GM19452 (cell line): ENCODE data around the gene HSFX2.
A peak's percentile ranks its signal among the peaks of the same experiment; 100 is the strongest.
"Not testable (repeated sequence)": the region's sequence is repeated elsewhere in the genome, so short reads cannot be mapped to it uniquely, and the experiment has no call there.

Source experiments
- ATAC-seq: cut with Tn5 transposase; IDR thresholded peaks from one replicate; pipeline ENCODE4 v1.9.1; 2021; ENCODE audit not compliant: unreplicated experiment

The HSFX2 gene

DNA sequence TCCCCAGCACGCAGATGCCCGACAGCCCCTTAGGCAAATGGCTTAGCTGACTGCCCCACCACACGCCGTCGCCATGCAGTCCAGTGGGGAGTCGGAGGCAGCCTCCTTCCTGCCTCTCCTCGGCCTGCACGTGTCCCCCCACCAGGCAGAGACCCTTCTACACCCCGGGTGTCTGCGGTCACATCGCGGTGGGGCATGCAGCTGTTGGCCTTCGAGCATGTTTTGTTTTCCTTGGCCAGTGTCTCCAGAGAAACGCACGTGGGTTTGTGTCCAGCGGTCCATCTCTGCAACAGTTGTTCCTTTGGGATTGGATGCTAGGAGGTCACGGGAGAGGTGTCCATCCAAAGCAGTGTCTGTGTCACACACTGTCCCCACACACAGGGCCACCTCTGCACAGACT, at the start of gene HSFX2:
Gene HSFX2, minus strand, starts transcription at position 101 of the 400 bp plus-strand sequence. CDS start 614 bp downstream, outside the sequence.
- not testable (repeated sequence) for ATAC-seq

GRCh38 chrX:149643496-149643895, 48.4 kb upstream of the HSFX2 start:
- ATAC-seq, result no peak

DNA sequence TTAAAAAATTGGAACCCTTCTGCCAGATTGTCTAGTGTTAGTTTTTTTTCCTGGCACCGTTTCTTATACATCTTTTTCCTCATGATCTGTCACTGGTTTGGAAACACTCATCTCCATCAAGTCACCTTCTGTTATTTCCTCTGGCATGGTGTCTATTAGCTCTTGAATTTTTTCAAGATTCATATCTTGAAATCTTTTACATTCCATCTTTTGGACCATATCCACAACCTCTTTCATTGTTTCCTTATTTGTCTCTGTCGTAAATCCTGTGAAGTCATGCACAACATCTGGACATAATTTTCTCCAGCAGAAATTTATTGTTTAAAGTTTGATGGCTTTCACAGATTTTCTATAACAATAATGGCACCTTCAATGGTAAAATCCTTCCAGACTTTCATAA, 46.7 kb upstream of the HSFX2 start:
- no peak for ATAC-seq

DNA sequence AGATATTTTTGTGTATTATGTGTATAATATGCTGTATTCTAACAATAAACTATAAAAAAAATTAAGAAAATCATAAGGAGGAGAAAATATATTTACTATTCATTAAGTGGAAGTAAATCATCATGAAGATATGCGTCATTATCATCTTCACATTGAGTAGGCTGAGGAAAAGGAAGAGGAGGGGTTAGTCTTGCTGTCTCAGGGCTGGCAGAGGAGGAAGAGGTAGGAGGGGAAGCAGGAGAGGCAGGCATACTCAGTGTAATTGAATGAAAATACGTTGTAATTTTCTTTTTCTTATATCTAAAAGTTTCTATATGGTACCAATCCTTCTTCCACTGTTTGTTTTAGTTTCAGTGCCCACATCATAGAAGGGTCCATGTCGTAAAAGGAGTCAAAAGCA, 46.3 kb upstream of the HSFX2 start:
- no peak for ATAC-seq

DNA sequence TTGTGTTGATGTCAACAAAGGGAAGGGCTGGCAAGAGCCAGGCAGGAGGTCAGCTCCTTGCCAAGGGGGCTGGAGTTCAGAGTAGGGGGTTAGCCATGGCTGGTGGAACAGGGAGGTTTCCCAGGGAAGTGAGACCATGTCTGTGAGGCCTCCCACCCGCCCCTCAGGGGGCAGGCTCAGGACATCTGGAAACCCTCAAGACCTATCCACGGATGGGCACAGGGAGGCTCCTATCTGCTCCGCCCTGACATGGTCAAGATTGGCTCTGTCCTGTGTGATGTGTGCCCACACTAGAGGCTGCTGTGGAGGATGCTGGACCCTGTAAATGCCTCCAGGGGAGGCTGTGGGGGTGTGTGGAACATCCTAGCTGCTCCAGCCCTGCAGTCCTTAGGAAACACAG, 44.5 kb upstream of the HSFX2 start:
- ATAC-seq, result no peak

GRCh38 chrX:149638860-149639259, 43.7 kb upstream of the HSFX2 start:
- no peak for ATAC-seq

DNA sequence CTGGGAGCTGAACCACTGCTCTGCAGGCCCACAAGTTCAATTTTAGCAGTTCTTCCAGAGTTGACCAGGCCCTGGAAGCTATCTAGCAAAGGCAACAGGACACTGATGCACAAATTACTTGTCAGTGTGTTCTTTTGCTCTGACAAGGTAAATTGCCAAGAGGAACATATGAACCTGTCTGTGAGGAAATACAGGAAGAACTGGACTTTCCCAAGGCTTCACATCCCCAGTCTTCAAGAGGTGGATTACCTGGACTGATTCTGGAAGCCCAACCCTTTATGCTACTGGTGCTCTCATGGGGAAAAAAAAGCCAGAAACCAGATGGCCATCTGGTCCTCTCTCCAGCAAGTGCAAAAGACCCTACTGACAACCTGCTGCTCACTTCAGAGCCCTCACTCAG, 38.4 kb upstream of the HSFX2 start:
- no peak for ATAC-seq

GRCh38 chrX:149631234-149632165, 36.4 kb upstream of the HSFX2 start, which contains the start of gene TMEM185A:
TMEM185A (minus strand) TSS chrX:149631792; CDS start chrX:149631580, 212 bp downstream.
- ATAC-seq, result peak; percentile 87

DNA sequence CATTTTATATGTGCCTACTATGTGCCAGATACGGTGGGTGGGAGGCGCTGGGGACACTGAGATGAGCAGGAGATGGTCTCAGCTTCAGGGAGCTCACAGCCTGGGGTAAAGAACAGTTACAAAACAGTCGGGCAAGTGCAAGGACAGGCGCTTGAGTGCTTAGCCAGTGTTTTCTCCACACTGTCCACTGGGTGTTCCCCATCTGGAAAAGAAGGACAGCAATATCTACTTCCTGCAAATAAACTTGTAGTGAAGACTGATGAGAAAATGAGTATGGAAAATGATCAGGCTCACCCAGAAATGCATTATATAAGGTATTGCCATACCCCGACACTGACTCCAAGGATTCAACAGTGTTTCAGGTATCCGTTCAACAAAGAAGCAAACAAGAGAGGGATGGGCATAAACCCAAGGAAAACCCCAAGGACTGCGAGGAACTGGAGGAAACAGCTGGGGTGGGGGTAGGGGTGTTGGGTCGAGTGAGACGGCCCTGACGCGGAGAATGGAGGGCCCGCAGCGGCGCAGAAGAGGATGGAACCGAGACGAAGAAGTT, 35.6 kb upstream of the HSFX2 start:
- no peak for ATAC-seq

DNA sequence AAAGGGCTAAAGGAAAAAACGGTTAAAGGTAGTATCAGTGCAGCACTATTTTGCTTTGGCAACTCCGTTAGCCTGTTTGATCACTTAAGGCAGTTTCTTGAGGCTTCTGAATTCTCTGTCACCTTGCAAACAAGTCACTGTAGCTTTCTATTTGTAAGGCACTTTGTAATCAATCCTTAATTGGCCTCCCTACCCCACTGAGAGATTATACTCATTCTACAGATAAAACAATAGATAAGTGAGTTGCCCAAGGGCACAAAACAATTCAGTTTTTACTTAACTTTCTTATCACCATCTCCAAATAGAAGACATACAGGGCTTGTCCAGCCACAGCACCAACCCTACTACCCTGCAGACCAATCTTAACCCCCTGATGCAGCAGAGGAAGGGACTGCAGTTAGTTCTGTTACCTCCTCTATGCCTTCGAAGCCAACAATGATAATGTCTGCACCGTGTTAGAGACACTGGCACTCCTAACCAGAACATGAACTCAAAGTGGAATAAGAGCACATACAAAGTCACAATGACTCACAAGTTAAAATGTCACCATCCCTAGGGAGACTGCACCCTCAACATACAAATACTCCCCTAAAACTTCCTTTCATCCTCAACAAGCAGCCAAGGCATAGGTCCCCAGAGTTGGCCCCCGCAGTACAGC, 34.7 kb upstream of the HSFX2 start:
- ATAC-seq, result no peak

DNA sequence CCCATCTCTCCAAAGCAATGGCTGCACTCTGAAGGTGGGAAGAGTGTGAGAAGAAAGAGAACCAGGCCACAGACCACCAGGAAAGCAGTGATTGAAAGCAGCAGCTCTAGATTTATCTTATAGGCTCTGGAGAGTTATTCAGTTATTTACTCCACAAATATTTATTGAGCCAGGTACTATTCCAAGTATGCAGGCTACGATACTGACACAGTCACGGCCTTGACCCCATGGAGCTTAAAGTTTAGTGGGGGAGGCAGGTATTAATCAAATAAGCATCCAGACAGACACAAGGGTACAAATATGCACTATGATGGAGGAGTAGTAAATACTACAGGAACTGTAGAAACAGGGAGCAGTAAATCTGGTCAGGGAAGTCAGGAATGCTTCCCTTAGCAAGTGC, 33.7 kb upstream of the HSFX2 start:
- no peak for ATAC-seq

- no peak for ATAC-seq
These were observed 33.2 kb upstream of the HSFX2 start for GRCh38 chrX:149628280-149628679.

GRCh38 chrX:149626829-149627228, 31.7 kb upstream of the HSFX2 start:
- ATAC-seq, result not testable (repeated sequence)

GRCh38 chrX:149619662-149620061, 24.5 kb upstream of the HSFX2 start:
- not testable (repeated sequence) for ATAC-seq

DNA sequence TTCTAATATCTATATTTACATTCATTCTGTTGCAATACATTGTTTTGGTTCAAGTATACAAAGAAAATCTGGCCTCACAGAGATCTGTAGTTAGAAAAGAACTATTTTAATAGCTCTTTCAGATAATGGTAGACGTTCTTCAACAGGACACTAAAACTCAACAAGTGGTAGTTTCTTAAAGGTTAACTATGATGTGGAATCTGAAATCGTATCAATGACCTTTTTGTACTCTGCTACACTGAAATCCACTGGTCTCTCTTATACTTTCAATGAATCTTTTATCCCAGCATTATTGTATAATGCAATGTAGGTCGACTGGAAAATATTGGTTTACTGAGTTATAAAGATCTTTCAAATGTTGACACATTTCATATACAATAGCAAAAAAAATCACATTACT, 23.8 kb upstream of the HSFX2 start:
- ATAC-seq, result no peak

GRCh38 chrX:149611623-149612175, 16.6 kb upstream of the HSFX2 start:
- no peak for ATAC-seq

- no peak for ATAC-seq
These were observed 15.4 kb upstream of the HSFX2 start for GRCh38 chrX:149610511-149610910.

- no peak for ATAC-seq
These were observed 12.6 kb upstream of the HSFX2 start for GRCh38 chrX:149607699-149608098.

GRCh38 chrX:149605248-149605885, 10.3 kb upstream of the HSFX2 start:
- not testable (repeated sequence) for ATAC-seq

DNA sequence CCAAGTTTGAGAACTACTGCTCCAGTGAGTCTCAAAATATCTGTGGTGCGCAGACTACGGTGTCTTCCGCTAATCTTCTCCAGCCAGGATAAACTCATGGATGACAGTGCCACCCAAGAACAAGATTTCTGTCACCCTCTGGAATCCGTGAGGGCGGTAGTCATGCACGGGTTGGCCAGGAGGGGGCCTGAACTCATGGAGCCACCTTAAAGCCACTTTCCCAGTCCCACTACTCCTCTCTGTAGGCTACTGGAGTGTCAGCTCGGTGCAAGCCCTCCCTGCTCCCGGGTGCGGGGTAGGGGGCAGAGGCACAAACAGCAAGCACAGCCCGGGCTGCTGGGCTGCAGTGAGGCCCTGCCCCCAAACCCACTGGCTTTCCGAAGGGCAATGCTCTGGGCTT, 3.5 kb upstream of the HSFX2 start:
- not testable (repeated sequence) for ATAC-seq

DNA sequence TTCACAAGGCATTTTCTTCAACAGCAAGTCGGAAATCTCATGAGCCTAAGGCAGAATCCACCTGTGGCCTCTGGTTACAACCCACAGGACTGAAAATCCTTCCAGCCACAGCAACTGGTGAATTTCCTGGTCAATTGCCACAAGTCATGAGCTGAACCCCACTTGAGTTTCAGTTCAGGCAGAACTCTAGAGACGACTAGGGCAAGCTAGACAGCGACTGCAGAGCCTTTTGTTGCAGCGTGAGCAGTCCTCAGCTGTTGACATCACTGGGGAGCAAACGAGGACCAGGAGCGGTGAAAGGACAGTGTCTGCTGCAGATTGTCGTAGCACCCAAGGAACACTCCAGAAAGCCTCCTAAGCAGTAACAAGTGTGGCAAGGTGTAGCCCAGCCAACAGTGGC, 829 bp upstream of the HSFX2 start:
- ATAC-seq, result not testable (repeated sequence)
